Activated naive CD4-positive, alpha-beta T cell treated with Interleukin-2 at 50 U/mL for 16 hours (primary cell): ENCODE data around the gene SLC9A7.

Source experiments
- DNase-seq: peaks from one replicate; pipeline ENCODE4 v3.0.0-alpha.2; 2020

Gene SLC9A7

DNA sequence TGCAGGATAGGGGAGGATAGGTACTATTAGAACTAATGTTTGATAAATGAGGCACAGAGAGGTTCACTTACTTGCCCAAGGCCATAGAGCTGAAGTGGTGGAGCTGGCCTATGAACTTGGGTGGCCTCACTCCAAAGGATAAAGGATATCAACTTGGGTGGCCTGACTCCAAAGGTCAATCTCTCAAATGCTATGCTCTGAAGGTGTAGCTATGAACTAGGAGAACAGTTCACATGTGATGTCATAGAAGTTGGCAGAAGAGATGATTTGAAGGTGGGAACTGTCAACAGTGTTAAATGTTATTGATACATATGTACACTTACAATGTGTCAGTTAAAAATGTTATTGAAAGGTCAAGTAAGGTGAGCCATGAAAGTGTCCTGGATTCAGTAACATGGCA is 191.5 kb downstream of the SLC9A7 start:
- DNase-seq, result no peak

DNA sequence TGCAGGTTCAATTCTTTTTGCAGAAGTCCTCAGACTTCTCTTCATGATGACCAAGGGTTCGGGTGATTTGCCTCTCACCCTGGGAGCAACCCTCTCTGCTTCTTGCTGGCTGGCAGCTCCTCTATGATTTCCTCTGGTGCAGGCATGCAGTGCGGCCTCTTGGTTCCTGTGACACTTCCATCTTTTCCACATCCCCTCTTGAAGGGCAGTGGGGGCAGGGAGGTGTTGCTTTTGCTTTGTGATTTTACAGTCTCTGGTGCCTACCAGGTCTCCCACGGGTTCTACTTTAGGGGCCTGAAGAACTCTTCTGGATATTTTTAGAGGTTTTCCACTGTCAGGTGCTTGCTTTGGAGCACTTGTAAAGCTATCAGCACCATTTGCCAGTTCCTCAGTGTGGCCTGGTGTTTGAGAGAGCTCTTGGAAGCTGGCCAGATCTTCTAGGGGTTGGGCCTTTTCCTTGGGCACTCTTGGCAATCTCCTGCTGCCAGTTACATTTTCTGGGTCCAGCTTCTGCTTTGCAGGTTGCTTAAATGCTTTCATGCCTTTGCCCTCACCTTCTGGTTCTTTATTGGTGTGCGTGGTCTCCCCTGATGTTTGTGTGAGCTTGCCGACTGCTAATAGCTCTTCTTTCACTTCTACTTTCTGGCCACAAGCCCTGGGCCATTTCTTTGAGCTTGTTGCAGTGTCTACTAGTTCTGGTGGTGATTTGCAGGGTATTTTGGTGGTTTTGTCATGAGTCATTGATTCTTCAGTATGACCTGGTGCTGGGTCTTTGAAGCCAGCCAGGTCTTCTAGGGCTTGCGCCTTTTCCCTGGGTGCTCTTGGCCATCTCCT is 196.9 kb downstream of the SLC9A7 start:
- DNase-seq, result no peak

DNA sequence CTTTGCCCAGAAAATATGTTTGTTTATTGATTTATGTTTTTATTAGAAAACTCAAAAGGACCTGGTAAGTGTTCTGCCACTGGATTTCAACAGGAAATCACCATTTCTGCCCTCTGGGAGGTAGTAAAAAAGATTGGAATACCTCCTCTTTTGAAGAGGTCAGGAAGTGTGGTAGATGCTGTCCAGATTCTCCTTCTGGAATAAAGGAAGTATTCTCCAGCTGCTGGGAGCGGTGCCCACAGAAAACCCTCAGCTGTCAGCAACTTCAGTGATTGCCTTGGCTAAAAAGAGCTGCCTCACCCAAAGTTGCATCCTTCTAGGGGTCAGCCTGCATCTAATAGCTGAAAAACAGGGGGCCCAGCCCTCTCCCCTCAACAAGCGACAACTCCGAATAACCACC is 199.9 kb downstream of the SLC9A7 start:
- DNase-seq, result no peak

DNA sequence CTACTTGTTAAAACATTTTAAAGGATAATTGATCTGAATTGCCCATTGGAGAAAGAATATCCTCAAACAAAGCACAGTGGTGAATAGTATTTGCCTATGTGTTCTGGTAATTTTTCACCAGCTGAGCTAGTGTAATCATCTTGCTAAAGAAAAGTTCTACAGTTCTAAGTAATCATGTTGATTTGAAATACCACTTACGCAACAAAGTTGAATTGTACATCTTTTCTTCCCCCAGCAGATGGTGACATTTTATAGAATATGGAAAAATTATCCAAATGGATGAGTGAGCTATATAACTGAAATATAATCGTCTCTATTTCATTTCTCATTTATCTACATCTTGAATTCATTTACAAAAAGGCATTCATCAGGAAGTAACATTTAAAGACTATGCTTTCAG is 204.0 kb downstream of the SLC9A7 start:
- no peak for DNase-seq

DNA sequence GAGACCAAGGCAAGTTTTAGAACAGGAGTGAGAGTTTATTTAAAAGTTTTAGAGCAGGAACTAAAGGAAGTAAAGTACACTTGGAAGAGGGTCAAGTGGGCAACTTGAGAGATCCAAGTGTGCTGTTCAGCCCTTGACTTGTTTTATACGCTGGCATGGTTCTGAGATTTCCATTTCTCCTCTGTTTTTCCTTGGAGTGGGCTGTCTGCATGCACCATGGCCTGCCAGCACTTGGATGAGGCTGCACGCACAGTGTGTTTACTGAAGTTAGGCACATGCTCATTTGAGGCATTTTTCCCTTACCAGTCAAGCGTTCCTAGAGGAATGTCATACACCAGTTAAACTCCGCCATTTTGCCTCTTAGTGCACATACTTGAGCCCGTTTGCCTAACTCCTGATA is 205.0 kb downstream of the SLC9A7 start:
- DNase-seq, result no peak

DNA sequence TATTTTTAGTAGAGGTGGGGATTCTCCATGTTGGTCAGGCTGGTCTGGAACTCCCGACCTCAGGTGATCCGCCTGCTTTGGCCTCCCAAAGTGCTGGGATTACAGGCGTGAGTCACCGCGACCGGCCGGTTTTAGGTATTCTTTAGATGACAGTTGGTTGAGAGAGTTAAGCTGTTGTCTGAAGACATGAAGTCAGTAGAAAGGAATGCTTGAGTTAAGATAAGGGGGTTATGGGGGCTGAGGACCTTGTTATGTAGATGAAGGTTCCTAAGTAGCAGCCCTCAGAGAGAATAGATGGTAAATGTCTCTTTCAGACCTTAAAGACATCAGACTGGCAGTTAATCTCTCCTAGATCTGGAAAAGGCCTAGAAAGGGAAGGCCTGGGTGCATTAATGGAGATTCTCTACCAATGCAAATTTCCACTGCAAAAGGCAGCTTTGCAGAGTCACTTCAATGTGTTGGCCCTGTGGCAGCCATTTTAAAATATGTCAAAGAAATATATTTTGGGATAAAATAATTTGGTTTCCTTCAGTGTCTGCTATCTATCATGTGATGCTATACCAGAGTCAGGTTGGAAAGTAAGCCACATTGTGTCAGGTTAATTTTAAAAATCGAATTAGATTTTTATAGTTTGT is 207.3 kb downstream of the SLC9A7 start:
- no peak for DNase-seq

DNA sequence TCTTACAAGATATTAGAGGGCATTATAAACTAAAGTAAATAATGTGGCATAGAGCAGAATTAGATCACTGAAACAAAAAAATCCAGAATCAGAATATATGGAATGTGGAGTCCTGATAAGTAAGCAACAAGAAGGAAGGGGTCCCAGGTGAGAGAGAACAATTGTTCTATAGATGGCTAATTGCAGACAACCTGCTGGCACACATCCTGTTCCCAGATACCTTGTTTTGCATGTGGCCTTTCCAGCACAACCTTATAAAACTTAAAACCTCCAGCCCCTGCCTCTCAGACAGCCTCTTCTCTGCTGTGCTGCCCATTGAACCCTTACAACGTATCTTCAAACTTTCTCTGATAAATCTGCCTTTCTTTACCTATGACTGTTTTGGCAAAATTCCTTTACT is 209.0 kb downstream of the SLC9A7 start:
- DNase-seq, result no peak
